NOMO-1 (cell line): ENCODE data around the gene AQP12A.
"Not testable (repeated sequence)": the region's sequence is repeated elsewhere in the genome, so short reads cannot be mapped to it uniquely, and the experiment has no call there.

ENCODE experiments used
- DNase-seq, 2 experiments: peaks; one replicate each; lab custom pipeline; 2025; ENCODE audit not compliant: unreplicated experiment in 2 of 2; lab: John Stamatoyannopoulos, UW

AQP12A gene

DNA sequence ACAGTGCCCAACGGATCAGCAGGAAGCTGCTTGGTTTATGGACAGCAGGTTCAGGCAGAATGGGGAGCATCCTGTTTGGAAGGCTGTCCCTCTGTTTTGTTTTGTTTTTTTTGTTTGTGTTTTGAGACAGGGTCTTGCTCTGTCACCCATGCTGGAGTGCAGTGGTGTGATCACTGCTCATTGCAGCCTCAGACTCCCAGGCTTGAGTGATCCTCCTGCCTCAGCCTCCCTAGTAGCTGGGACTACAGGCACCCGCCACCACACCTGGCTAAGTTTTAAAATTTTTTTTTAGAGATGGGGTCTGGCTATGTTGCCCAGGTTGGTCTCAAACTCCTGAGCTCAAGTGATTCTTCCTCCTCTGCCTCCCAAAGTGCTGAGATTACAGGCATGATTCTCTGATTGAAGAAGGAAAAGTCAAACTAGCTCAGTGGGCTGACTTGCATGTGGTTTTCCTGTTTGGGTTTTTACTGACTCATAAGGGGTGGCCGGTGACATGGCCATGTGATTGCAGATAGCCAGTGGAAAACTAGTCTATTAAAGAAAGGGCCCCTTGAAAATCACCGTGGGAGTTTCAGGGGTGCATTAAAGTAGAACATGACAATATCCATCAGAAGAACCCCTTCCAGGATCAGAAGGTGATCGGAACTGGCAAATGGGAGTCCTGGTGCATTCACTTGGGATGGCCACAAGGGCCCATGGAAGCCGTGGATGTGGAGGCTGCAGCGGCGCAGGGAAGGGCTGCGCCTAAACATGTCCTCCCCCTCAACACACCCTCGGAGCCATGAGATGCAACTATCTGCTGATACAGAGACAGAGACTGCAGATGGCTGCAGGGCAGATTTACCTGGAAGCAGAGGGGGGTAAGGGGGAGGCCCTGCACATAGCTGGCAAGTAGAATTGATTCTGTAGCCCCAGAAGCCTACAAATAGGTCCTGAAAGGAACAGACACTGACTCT, 35.5 kb upstream of the AQP12A start:
- DNase-seq: peak; percentile 13 to 50

DNA sequence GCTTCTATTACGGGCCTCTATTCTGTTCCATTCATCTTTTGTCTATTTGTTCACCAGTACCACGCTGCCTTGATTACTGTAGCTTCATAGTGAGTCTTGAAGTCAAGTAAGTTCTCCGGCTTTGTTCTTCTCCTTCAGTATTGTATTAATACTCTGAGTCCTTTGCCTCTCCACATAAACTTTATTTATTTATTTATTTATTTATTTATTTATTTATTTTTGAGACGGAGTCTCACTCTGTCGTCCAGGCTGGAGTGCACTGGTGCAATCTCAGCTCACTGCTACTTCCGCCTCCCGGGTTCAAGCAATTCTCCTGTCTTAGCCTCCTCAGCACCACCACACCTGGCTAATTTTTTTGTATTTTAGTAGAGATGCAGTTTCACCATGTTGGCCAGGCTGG, 31.8 kb upstream of the AQP12A start:
- DNase-seq: not testable (repeated sequence)

DNA sequence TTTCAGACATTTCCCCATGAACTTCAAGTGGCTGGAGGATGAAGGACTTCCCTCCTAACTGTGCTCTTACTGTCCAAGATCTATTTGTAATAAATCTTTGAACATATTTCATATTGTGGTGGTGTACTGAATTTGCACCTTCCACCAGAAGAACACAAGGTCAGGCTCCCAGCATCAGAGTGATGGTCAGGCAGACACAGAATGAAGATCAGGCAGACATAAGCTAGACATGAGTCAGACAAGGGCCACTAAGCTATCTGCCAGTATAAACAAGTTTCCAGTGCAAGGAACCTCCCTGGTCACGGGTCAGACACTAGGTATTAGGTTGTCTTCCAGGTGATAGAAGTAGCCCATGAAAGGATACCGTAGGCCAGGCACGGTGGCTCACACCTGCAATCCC, 29.0 kb upstream of the AQP12A start:
- no peak for DNase-seq

DNA sequence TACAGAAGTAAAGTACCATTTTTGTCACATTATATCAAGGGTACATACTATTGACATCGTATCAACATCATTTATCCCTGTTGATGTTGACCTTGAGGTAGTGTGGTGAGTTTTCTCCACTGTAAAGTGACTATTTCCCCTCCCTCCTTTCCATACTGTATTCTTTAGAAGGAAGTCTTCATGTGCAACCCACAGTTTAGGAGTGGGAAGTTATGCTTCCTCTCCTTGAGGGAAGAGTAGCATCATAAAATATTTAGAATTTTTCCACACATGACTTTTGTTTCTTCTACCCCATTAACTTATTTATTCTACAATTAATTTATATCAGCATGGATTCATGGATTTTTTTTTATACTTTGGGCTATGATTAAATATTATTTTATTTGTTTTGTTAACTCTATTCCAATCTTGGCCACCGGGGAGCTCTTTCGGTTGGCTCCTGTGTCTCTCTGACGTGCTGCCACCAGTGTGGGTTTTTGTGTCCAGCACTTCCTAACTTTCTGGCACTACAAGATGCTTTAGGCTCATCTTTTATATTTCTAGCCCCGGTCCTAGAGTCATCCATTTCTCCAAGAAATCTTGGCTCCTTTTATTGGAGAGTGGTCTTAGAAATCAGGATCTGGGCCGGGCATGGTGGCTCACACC, 28.0 kb upstream of the AQP12A start:
- DNase-seq: no peak

DNA sequence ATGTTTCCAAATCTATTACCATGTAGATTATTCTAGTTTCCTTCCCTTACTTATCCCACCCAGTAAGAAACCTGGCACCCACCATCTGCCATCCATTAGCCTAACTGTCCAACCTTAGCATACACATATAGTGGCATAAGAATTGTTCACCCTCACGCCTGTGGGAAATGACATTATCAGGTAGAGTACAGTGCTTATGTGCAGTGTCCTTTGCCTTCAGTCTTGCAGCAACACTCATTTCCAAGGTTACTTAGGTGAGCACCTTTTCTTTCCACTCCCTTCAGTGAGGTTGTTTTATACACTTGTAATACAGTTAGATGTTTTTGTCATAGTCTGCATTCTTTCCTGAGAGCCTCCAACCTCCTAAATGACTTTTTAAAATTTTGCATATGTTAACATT, 27.0 kb upstream of the AQP12A start:
- DNase-seq: no peak

DNA sequence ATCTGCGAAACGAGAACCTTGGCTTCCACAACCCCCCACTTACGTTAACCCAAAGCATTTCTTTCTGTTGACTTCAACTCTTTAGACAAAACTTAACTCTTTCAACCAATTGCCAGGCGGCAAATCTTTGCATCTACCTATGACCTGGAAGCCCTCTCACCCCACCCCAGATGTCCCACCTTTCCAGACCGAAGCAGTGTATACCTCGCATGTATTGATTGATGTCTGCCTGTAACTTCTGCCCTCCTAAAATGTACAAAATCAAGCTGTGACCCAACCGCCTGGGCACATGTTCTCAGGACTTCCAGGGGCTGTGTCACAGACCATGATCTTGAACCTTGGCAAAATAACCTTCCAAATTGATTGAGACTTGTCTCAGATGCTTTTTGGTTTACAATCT, 21.3 kb upstream of the AQP12A start:
- DNase-seq: no peak

DNA sequence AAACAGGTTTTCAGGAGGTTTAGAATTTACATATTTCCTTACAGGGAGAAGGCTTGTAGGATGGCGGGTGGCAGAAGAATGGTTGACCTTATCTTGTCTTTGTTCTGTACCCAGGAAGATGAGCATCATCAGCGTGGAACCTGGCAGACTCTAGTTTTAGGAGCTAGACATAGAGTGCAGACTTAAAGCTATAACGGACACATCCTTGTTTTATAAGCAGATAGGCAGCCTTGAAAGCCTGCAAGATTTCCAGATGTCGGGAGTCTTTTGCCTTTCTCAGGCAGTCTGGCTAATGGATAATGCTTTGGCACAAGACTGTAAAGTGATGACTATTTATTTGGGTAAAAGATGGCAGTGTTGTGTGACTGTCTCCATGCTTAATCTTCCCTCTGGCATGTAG, 20.7 kb upstream of the AQP12A start:
- no peak for DNase-seq

DNA sequence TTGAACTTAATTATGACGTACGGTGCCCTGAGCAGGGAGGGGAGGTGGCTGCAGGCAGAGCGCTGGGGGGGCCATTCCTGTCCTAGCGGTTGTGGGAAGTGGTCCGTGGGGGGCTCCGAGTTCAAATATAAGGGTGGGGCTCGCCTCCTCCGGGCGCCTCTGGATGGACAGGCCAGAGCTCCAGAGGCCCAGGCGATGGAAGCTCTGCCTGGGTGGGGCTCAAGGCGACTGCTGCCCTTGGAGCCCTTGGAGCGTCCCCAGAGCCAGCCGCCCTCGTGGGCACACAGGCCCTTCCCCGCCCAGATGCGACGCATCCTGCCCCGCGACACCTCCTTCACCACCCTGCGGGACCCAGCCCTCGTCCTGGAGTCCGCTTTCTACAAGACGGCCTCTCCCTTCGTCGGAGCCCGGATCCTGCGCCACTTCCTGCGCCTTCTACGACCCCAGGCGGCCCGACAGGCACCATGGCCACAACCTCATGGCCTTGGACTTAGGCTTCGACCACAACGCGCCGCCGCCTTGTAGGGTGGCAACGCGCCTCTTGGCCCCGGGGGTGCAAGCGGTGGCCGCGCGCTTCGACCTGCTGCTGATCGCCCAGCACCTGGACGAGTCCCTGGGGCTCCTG, 19.5 kb upstream of the AQP12A start:
- DNase-seq: no peak

DNA sequence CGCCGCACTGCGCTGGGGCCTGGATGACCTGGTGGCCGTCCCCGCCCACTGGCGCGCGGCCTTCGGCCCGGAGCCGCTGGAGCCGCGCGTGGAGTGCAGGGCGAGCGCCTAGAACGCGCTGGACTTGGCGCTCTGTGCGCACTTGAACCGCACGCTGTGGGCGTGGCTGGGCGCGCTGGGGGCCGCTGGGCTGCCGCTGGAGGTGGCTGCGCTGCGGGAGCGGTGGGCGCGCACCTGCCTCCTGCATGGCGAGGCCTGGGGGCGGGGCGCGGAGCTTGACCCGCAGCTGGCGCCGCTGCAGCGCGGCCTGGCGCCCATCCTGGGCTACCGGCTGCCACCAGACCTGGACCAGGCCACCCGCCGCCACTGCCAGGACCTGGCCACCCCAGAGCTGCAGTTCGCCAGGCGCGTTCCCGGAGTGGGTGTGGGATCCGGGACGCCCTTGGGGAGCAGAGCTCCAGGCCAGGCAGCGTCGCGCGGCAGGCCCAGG, 18.9 kb upstream of the AQP12A start:
- DNase-seq: no peak

DNA sequence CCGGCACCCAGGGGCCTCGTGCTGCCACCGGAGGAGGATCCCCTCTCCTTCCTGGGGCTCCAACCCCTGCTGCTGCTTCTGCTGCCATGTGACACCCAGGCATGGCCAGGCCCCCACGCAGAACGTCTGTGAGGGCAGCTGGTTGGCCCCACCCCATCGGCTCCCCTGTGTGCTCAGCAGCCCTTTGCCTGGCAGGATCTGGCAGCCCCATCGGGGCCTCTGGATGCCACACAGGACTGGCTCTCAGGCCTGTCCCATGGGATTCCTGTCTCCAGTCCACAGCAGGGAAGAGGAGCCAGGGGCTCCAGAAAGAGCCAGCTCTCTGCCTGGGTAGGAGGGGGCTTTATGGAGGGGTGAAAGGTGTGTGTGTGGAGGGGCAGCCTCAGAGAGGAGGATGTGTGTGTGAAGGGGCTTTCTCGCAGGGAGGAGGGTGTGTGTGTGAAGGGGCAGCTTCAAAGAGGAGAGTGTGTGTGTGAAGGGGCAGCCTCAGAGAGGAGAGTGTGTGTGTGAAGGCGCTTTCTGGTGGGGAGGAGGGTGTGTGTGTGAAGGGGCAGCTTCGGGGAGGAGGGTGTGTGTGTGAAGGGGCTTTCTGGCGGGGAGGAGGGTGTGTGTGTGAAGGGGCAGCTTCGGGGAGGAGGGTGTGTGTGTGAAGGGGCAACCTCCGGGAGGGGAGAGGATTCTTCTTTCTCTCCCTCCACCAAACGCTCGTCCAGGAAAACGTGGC, 17.0 kb upstream of the AQP12A start:
- DNase-seq: not testable (repeated sequence)

DNA sequence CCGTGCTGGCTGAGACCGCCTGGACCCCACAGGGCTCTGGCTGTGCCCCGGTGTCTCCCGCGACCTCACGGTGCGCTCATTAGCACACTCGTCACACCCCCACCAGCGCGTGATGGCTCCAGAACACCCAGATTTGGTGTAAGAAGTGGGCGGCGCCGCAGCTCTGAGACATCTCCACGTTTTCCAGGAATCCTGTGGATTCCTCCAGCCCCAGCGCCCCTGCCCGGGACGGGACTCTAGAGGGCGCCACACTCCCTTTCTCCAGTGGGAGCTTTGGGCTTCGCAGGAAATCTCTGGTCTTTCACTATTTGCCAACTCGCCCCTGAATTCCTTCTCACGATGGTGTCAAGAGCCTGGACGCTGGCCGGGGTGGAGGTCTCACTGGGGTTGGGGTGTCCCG, 16.3 kb upstream of the AQP12A start:
- not testable (repeated sequence) for DNase-seq

DNA sequence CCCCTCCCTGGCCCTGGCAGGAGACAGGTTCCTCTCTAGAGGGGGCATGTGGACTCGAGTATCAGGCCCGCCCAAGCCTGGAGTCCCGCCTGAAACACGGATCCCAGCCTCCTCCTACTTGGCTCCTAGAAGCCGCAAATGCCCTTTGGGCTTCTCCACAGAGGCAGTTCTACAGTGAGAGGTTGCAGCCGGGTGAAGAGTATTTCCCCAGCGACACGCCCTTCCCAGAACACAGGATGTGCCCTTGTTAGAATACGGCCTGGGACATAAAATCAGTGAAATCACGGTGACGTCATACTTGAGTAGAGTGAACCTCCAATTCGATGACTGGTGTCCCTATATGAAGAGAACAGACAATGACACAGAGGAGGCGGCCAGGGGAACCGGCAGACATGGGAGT, 13.6 kb upstream of the AQP12A start:
- not testable (repeated sequence) for DNase-seq

DNA sequence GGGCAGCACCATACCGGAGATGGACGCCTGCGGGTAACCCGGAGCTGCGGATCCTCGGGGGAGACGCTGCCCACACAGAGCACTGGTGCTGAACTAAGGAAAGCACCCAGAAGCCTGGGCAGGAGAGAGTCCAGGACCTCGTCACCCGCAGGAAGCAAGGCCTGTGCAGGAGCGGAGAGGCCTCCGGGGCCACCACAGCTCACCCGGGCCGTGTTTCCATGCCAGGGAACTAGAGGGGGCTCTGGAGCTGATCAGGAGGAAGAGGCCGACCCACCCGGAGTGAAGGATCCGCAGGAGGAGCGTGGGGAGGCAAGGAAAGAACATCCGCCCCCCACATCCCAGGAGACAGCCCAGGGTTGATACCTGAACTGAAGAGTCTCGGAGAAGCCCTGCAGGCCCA, 12.8 kb upstream of the AQP12A start:
- not testable (repeated sequence) for DNase-seq

DNA sequence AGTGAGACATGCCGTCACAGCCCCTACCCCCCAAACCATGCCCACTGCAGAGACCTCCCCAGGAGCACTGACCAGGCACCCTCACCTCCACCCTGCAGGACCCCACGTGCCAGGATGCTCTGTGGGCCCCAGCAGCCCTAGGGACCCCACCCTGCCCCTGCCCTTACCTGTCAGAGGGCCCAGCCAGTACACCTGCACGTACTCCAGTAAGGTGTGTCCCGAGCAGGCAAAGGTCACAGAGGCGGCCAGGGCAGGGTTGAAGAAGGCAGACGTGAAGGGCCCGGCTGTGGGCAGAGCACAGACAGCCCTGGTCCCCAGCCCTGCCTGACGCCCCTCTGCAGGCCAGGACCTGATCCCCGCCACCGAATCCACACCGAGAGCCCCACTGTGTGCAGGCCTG, 11.5 kb upstream of the AQP12A start:
- not testable (repeated sequence) for DNase-seq

DNA sequence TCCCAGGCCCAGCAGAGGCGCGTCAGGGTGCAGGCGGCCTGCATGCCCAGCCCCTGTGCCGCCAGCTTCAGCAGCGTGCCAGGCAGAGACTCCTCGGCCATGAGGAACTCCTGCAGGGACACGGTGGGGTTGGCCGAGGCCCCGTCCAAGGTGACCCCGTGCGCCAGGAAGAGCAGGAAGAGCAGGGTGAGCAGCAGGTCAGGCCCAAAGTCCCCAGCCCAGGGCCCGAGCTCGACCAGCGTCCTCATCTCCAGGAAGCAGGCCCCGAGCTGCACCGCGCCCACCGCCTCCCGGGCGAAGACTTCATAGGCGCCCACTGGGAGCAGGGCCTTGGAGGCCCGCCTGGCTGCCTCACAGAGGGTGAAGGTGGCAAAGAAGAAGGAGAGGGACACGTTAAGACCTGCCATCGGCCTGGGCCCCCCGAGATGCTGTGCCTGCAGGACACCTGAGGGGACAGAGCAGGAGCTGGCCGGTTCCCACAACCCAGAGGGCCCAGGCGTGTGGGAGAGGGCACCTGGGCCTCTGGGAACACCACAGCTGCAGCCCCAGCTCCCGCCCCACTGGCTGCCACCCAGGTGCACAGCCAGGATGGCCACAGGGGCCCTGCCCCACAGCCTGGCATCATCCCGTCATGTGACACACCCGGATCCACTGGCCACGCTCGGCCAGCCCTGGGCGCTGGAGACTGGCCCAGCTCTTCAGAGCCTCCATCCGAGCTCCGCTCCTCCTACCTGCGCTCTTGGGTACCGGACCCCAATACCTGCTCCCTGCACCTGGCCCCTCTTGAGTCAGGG, 9.0 kb upstream of the AQP12A start, which contains the start of gene AQP12B:
Gene AQP12B (minus strand): TSS at position 455 of the 794 bp plus-strand sequence. CDS start 48 bp downstream, at position 407.
- DNase-seq: not testable (repeated sequence)

DNA sequence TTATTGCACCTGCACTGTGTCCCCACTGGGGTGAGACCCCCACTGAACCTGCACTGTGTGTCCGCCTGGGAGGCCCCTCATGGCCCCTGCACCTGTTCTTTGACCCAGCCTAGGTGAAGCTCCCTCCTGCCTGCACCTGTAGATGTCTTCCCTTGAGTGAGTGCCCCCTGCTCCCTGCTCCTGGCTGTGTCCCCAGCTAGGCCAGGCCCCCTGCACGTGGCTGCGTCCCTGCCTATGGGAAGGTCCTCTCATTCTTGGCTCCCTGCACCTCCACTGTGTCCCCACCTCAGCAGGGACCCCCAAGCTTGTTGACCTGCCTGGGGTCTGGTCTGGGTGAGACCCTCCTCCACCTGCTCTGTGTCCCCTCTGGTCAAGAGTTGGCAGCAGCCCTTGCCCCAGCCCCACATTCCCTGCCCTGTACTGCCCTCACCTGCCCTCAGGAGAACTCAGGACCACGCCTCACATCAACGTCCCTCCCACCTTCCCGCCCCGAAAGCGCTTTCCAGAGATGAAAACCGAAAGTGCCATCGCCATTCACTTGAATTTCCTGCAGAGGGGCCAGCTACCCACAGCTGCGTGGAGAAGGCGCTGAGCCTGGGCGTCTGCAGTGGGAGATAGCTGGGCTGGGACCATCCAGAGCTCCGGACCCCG, 8.2 kb upstream of the AQP12A start:
- DNase-seq: not testable (repeated sequence)

DNA sequence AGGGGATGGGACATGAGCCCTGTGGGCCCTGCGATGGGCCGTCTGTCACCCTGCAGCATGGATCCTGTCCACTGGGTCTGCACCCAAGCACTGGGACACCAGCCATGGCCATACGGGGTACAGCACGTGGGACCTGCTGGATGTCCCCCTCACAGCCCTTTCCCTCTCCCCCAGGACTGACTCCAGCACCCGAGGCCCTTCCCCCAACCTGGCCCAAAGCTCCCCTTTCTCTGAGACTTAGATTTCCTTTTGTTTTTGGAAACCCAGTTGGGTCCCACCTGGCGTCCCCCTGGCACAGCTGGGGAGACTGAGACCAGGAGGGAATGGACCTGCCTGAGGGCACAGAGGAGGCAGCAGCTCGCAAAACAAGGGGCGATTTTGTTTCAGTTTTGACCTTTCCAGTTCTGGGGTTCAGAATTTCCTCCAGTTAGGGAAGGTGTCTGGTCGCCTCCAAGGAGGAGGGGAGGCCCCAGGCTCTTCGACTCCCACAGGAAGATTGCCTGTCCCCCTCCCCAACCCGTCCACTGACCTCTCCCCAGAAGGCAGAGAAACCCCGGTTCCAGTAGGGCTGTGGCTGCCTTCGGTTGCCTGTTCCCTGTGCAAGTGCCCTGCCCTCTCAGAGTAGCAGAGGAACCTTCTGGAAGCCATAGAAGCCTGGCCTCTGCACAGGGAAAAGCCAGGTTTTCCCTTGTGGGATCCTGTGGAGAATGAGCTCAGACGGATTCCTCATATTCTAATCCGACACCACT, 7.5 kb upstream of the AQP12A start:
- not testable (repeated sequence) for DNase-seq

DNA sequence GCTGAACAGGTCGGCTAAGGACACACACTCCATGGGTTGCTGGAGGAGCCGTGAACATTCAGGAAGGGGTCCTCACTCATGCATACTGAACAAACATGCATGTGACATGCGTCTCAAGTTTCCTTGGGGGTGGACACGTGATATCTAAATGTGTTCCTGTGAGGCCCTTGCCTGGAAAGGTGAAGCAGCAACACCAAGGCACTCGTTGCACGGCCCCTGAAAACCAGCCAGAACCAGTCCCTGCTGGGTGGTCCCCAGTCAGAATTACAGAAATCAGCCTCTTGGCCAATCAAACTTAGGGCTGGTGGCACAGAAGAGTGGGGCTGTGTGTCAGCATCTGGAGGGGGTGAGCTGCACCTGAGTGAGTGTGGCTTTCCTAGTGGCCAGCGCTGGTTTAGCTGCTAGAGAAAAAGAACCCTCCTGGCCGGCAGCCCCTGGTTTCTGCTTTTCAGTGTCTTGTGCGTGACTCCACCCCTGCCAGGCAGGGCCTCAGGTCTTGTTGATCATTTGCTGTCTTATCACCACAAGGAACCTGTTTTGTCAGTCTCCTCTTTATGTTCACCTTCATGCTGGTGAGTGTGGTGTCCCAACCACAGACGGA, 5.8 kb upstream of the AQP12A start:
- peak; percentile 66 to 78 for DNase-seq
